ENCODE data around the gene S100PBP.

Gene S100PBP

GRCh38 chr1:32907435-32907834 lies 90.0 kb downstream of the S100PBP start:
- Histone ChIP-seq H3K4me1 (ENCODE audit: control insufficient read depth, insufficient read depth, low read length) (peaks cover 4% of the 10 kb centered on the region; the same call in 1 of the 2 replicates), H3K36me3 (ENCODE audit: control insufficient read depth, insufficient read depth, low read length) (no peaks in the 10 kb centered on the region), H3K4me3 (ENCODE audit: low read depth, low read length) (no peak overlapping the region), H3K27me3 (ENCODE audit: control insufficient read depth, insufficient read depth, low read length) (peaks cover 10% of the 10 kb centered on the region), H3K9ac (ENCODE audit: low read length) (no peak overlapping the region), H3K9me3 (ENCODE audit: control insufficient read depth, insufficient read depth, low read depth, low read length) (no peaks in the 10 kb centered on the region), H3K27ac (ENCODE audit: low read depth, low read length) (no peak overlapping the region)
